Mesothelial cell of epicardium (in vitro differentiated cells): ENCODE data around the gene SLC6A18. TPM values are rescaled to one million over a fixed set of nuclear protein-coding genes. Genes with fewer than 3 reads are reported as not detected.

Experiments
- DNase-seq, 2 experiments: peaks; one replicate each; pipeline ENCODE4 v3.0.0; 2021; ENCODE audit warnings: low spot score in 2 of 2; ENCODE audit not compliant: unreplicated experiment in 2 of 2
- H3K27ac Mint-ChIP-seq: 2 replicates; pipeline ENCODE4 v1.8.0; 2021; ENCODE audit warnings: mixed read lengths
- H3K27me3 Mint-ChIP-seq: 2 replicates; pipeline ENCODE4 v1.8.0; 2021; ENCODE audit warnings: low read depth, mixed read lengths
- H3K36me3 Mint-ChIP-seq: 2 replicates; pipeline ENCODE4 v1.8.0; 2021; ENCODE audit warnings: mixed read lengths
- H3K4me1 Mint-ChIP-seq: 2 replicates; pipeline ENCODE4 v1.8.0; 2021; ENCODE audit warnings: mixed read lengths
- H3K4me3 Mint-ChIP-seq: 2 replicates; pipeline ENCODE4 v1.8.0; 2021; ENCODE audit warnings: mild to moderate bottlenecking, moderate library complexity, mixed read lengths
- H3K9me3 Mint-ChIP-seq: 2 replicates; pipeline ENCODE4 v1.8.0; 2021; ENCODE audit warnings: mixed read lengths
- total RNA-seq: library from RNA; stranded (reverse); gene quantifications from 3 replicates; pipeline ENCODE4 v1.2.1, GENCODE V29; 2021
- TF ChIP-seq, protein P1 (sequence below): fragments of 200-600 bp; sonication (generic); IDR thresholded peaks from one replicate; pipeline ENCODE4 v1.5.0; 2021; ENCODE audit warnings: antibody characterized with exemption; ENCODE audit not compliant: unreplicated experiment

SLC6A18 gene
- total RNA-seq, 1 donor from 2014 or later: not detected

DNA sequence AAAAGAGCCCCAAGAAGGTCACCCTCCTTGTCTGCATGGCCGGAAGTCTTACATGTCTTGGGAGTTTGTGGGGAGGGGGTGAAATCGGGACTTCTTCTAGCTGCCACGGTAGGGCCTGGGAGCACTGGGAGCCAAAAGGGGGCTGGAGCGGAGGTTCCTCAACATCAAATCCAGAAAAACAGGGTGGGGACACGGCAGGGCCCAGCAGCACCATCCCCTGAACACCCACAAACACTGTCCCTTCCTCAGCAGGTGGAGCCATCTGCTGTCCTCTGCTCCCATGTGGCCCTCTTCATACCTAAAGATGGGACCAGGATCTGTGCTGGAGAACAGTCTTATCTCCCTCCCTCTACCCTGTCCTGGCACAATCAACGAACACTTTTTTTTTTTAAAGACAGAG lies 67.0 kb downstream of the SLC6A18 start:
- Mint-ChIP-seq H3K27me3 (peaks cover 55% of the 10 kb centered on the region), H3K9me3 (peaks cover 5% of the 10 kb centered on the region), H3K36me3 (no peaks in the 10 kb centered on the region), H3K4me3 (no peak overlapping the region), H3K4me1 (peaks cover 2% of the 10 kb centered on the region), H3K27ac (no peak overlapping the region)
- TF ChIP-seq, protein P1, sequence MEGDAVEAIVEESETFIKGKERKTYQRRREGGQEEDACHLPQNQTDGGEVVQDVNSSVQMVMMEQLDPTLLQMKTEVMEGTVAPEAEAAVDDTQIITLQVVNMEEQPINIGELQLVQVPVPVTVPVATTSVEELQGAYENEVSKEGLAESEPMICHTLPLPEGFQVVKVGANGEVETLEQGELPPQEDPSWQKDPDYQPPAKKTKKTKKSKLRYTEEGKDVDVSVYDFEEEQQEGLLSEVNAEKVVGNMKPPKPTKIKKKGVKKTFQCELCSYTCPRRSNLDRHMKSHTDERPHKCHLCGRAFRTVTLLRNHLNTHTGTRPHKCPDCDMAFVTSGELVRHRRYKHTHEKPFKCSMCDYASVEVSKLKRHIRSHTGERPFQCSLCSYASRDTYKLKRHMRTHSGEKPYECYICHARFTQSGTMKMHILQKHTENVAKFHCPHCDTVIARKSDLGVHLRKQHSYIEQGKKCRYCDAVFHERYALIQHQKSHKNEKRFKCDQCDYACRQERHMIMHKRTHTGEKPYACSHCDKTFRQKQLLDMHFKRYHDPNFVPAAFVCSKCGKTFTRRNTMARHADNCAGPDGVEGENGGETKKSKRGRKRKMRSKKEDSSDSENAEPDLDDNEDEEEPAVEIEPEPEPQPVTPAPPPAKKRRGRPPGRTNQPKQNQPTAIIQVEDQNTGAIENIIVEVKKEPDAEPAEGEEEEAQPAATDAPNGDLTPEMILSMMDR: no peak
- peak in 1 of 2 experiments; percentile 22 for DNase-seq

DNA sequence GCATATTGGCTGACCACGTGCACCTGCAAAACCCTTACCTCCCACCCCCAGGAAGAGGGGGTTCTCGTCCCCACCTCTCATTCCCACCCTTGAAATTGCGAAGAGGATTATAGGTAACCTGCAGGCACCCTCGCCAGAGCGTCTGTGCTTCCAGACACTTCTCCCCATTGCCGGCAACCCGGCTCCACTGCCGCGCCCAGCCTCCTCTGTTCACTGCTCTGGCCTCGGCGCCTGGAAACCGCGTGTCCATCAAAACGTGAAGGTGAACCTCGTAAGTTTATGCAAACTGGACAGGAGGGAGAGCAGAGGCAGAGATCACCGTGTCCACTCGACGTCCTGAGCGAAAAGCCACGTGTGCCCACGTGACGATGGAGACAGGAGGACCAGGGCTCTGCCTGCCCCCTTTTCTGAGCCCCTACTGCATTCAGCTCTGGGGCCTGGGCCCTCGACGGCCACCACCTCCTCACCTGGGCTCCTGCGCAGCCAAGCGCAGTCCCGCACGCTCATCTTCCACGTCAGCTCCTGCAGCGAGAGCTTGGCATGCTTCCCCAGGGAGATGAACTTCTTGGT lies 67.8 kb downstream of the SLC6A18 start:
- TF ChIP-seq, protein P1: no peak
- no peaks in the 10 kb centered on the region for H3K36me3 Mint-ChIP-seq
- H3K27me3 Mint-ChIP-seq: peaks cover 63% of the 10 kb centered on the region
- peaks cover 2% of the 10 kb centered on the region for H3K4me1 Mint-ChIP-seq
- DNase-seq: peak in 1 of 2 experiments; percentile 29
- no peak overlapping the region for H3K27ac Mint-ChIP-seq
- H3K4me3 Mint-ChIP-seq: no peak overlapping the region
- peaks cover 5% of the 10 kb centered on the region for H3K9me3 Mint-ChIP-seq

GRCh38 chr5:1293416-1294205 lies 68.4 kb downstream of the SLC6A18 start:
- Mint-ChIP-seq H3K27ac (no peak overlapping the region), H3K27me3 (peaks cover 61% of the 10 kb centered on the region), H3K9me3 (no peaks in the 10 kb centered on the region), H3K4me3 (peak overlapping the region; percentile 20), H3K36me3 (no peaks in the 10 kb centered on the region), H3K4me1 (peaks cover 2% of the 10 kb centered on the region)
- TF ChIP-seq, protein P1: no peak
- DNase-seq: peak in 1 of 2 experiments; percentile 36

DNA sequence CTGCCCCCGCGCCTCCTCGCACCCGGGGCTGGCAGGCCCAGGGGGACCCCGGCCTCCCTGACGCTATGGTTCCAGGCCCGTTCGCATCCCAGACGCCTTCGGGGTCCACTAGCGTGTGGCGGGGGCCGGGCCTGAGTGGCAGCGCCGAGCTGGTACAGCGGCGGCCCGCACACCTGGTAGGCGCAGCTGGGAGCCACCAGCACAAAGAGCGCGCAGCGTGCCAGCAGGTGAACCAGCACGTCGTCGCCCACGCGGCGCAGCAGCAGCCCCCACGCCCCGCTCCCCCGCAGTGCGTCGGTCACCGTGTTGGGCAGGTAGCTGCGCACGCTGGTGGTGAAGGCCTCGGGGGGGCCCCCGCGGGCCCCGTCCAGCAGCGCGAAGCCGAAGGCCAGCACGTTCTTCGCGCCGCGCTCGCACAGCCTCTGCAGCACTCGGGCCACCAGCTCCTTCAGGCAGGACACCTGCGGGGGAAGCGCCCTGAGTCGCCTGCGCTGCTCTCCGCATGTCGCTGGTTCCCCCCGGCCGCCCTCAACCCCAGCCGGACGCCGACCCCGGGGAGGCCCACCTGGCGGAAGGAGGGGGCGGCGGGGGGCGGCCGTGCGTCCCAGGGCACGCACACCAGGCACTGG lies 69.1 kb downstream of the SLC6A18 start:
- no peak overlapping the region for H3K27ac Mint-ChIP-seq
- peaks cover 2% of the 10 kb centered on the region for H3K4me1 Mint-ChIP-seq
- TF ChIP-seq, protein P1: no peak
- H3K27me3 Mint-ChIP-seq: peaks cover 66% of the 10 kb centered on the region
- no peak overlapping the region for H3K4me3 Mint-ChIP-seq
- DNase-seq: peak in 1 of 2 experiments; percentile 35
- no peaks in the 10 kb centered on the region for H3K9me3 Mint-ChIP-seq
- no peaks in the 10 kb centered on the region for H3K36me3 Mint-ChIP-seq

DNA sequence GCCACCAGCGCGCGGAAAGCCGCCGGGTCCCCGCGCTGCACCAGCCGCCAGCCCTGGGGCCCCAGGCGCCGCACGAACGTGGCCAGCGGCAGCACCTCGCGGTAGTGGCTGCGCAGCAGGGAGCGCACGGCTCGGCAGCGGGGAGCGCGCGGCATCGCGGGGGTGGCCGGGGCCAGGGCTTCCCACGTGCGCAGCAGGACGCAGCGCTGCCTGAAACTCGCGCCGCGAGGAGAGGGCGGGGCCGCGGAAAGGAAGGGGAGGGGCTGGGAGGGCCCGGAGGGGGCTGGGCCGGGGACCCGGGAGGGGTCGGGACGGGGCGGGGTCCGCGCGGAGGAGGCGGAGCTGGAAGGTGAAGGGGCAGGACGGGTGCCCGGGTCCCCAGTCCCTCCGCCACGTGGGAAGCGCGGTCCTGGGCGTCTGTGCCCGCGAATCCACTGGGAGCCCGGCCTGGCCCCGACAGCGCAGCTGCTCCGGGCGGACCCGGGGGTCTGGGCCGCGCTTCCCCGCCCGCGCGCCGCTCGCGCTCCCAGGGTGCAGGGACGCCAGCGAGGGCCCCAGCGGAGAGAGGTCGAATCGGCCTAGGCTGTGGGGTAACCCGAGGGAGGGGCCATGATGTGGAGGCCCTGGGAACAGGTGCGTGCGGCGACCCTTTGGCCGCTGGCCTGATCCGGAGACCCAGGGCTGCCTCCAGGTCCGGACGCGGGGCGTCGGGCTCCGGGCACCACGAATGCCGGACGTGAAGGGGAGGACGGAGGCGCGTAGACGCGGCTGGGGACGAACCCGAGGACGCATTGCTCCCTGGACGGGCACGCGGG lies 69.9 kb downstream of the SLC6A18 start, which contains the start of gene TERT:
Gene TERT, minus strand, starts transcription at position 234 of the 815 bp plus-strand sequence. Its CDS starts 79 bp downstream, at position 155.
- H3K27me3 Mint-ChIP-seq: peaks cover 71% of the 10 kb centered on the region
- H3K4me3 Mint-ChIP-seq: no peak within 1 kb of the TSS
- no peaks in the 10 kb centered on the region for H3K9me3 Mint-ChIP-seq
- peak in 1 of 2 experiments; percentile 43 for DNase-seq
- TF ChIP-seq, protein P1: no peak
- peaks cover 2% of the 10 kb centered on the region for H3K4me1 Mint-ChIP-seq
- no peaks in the 10 kb centered on the region for H3K36me3 Mint-ChIP-seq
- H3K27ac Mint-ChIP-seq: no peak within 1 kb of the TSS
